Left ventricle myocardium inferior (tissue), 1 donor: ENCODE measurements around the gene METTL21C. TPM values are rescaled to one million over a fixed set of nuclear protein-coding genes. Genes with fewer than 3 reads are reported as not detected.

Experiments used
- DNase-seq: peaks from one replicate; pipeline ENCODE4 v3.0.0-alpha.2; 2020
- H3K27ac ChIP-seq: fragments of 200-600 bp; replicated peaks from 2 replicates; pipeline ENCODE4 v1.8.0; 2021
- H3K27me3 ChIP-seq: fragments of 200-600 bp; 2 replicates; pipeline ENCODE4 v1.8.0; 2021; ENCODE audit warnings: low read depth
- H3K36me3 ChIP-seq: fragments of 200-600 bp; 2 replicates; pipeline ENCODE4 v1.8.0; 2021
- H3K4me1 ChIP-seq: fragments of 200-600 bp; 2 replicates; pipeline ENCODE4 v1.8.0; 2021
- H3K4me3 ChIP-seq: fragments of 200-600 bp; 2 replicates; pipeline ENCODE4 v1.8.0; 2021; ENCODE audit warnings: mild to moderate bottlenecking, moderate library complexity
- H3K9me3 ChIP-seq: fragments of 200-600 bp; replicated peaks from 2 replicates; pipeline ENCODE4 v1.8.0; 2021
- CTCF ChIP-seq: fragments of 200-600 bp; IDR thresholded peaks from 2 replicates; pipeline ENCODE4 v1.8.0; 2021; ENCODE audit warnings: antibody characterized with exemption, mild to moderate bottlenecking, borderline replicate concordance
- intact Hi-C: fragments of 100-400 bp; cut with micrococcal nuclease; formaldehyde crosslinking; loops from one replicate; pipeline ENCODE4 v1.11.0; 2022
- total RNA-seq: library from RNA; stranded (reverse); fragmentation: NEBNext Ultra II Directional; extraction: Animal tissue kit (Norgen Biotek cat#: 25700); gene quantifications from one replicate; pipeline ENCODE4 v1.2.1, GENCODE V29; 2021
- donor health status: DM: no; HTN: yes; CAD: no; lungs with severe emphysema.

Gene METTL21C
- total RNA-seq, 1 donor from 2014 or later: not detected

GRCh38 chr13:102679449-102680132, 15.3 kb downstream of the METTL21C start:
- DNase-seq: no peak
- TF ChIP-seq CTCF: no peak
- Histone ChIP-seq H3K36me3 (peaks cover 54% of the 10 kb centered on the region), H3K4me1 (peaks cover 3% of the 10 kb centered on the region), H3K27ac (no peak overlapping the region), H3K9me3 (peaks cover 5% of the 10 kb centered on the region), H3K27me3 (no peaks in the 10 kb centered on the region), H3K4me3 (no peak overlapping the region)
- intact Hi-C loops: no loop called here

- Histone ChIP-seq H3K9me3 (peaks cover 5% of the 10 kb centered on the region), H3K4me3 (no peak overlapping the region), H3K27me3 (no peaks in the 10 kb centered on the region), H3K36me3 (peaks cover 65% of the 10 kb centered on the region), H3K4me1 (peaks cover 3% of the 10 kb centered on the region), H3K27ac (no peak overlapping the region)
- intact Hi-C loops: no loop called here
- no peak for TF ChIP-seq CTCF
- DNase-seq: no peak
Measured at GRCh38 chr13:102678339-102679107, 16.3 kb downstream of the METTL21C start.

GRCh38 chr13:102677122-102677521, 17.7 kb downstream of the METTL21C start:
- TF ChIP-seq CTCF: no peak
- Histone ChIP-seq H3K27ac (no peak overlapping the region), H3K4me1 (peaks cover 3% of the 10 kb centered on the region), H3K4me3 (no peak overlapping the region), H3K9me3 (peaks cover 5% of the 10 kb centered on the region), H3K36me3 (peaks cover 75% of the 10 kb centered on the region), H3K27me3 (no peaks in the 10 kb centered on the region)
- DNase-seq: no peak
- intact Hi-C loops: no loop called here

- intact Hi-C loops: no loop called here
Measured at GRCh38 chr13:102675115-102675514, 19.7 kb downstream of the METTL21C start.

GRCh38 chr13:102670130-102670529, 24.7 kb downstream of the METTL21C start:
- Histone ChIP-seq H3K27ac (no peak overlapping the region), H3K4me3 (no peak overlapping the region), H3K4me1 (no peaks in the 10 kb centered on the region), H3K27me3 (no peaks in the 10 kb centered on the region), H3K36me3 (peaks cover 92% of the 10 kb centered on the region), H3K9me3 (peaks cover 14% of the 10 kb centered on the region)
- TF ChIP-seq CTCF: no peak
- no peak for DNase-seq
- intact Hi-C loops: no loop called here

More at GRCh38 chr13:102675115-102675514, 19.7 kb downstream of the METTL21C start:
- no peak for DNase-seq
- no peak overlapping the region for H3K27ac ChIP-seq
- peaks cover 3% of the 10 kb centered on the region for H3K4me1 ChIP-seq
- H3K36me3 ChIP-seq: peaks cover 94% of the 10 kb centered on the region
- no peak for TF ChIP-seq CTCF
- no peak overlapping the region for H3K4me3 ChIP-seq
- peaks cover 11% of the 10 kb centered on the region for H3K9me3 ChIP-seq
- H3K27me3 ChIP-seq: no peaks in the 10 kb centered on the region
